ENCODE measurements around the gene ZIC2. TPM values are rescaled to one million over a fixed set of nuclear protein-coding genes. Genes with fewer than 3 reads are reported as not detected.

Gene ZIC2
- total RNA-seq, 1 experiment from 2014 or later = 426 TPM

GRCh38 chr13:99967498-99967868 lies 14.1 kb upstream of the ZIC2 start:
- peaks cover 20% of the 10 kb centered on the region; the same call in 1 of the 2 replicates for H3K79me2 ChIP-seq (ENCODE audit: insufficient read depth, low read length)
- peak overlapping the region; percentile 74 for H3K9ac ChIP-seq (ENCODE audit: extremely low read depth, insufficient read length, low read length)

More at GRCh38 chr13:99967498-99967868, 14.1 kb upstream of the ZIC2 start:
- Histone ChIP-seq H3K9me3 (ENCODE audit: control insufficient read depth, low read depth, low read length) (no peaks in the 10 kb centered on the region), H2BK120ac (ENCODE audit: low read depth, low read length, poor library complexity, severe bottlenecking) (no peak overlapping the region), H2BK12ac (ENCODE audit: insufficient read length, low read depth, low read length) (no peak overlapping the region), H3K23ac (ENCODE audit: insufficient read length, low read depth, low read length) (peak overlapping the region; percentile 74), H2BK20ac (ENCODE audit: low read depth, low read length, poor library complexity, severe bottlenecking) (no peak overlapping the region), H3K79me1 (ENCODE audit: insufficient read depth, low read depth, low read length, poor library complexity, severe bottlenecking) (no peaks in the 10 kb centered on the region), H2AK5ac (ENCODE audit: insufficient read length, low read length) (no peak overlapping the region), H2BK5ac (ENCODE audit: insufficient read length, low read length) (no peak overlapping the region), H3T11ph (ENCODE audit: low read length) (no peak overlapping the region), H3K27ac (ENCODE audit: insufficient read length, low read depth, low read length) (no peak overlapping the region), H3K27me3 (ENCODE audit: insufficient read depth, low read length) (no peaks in the 10 kb centered on the region; the same call in 1 of the 2 replicates), H3K14ac (ENCODE audit: insufficient read depth, low read length) (no peak overlapping the region), H4K20me1 (ENCODE audit: control insufficient read depth, insufficient read depth, insufficient read length) (no peaks in the 10 kb centered on the region), H3K4ac (ENCODE audit: low read depth, low read length) (no peak overlapping the region), H2BK15ac (ENCODE audit: low read depth, low read length) (no peak overlapping the region), H4K91ac (ENCODE audit: insufficient read length, low read depth, low read length) (no peak overlapping the region), H3K4me1 (ENCODE audit: insufficient read depth, low read length) (no peaks in the 10 kb centered on the region; the same call in 1 of the 2 replicates), H3K4me2 (ENCODE audit: insufficient read depth, insufficient read length, low read length) (peak overlapping the region; percentile 98), H3K23me2 (ENCODE audit: insufficient read length, low read depth, low read length, poor library complexity, severe bottlenecking) (peaks cover 29% of the 10 kb centered on the region), H3K56ac (ENCODE audit: insufficient read length, low read depth, low read length) (no peak overlapping the region), H2AFZ (ENCODE audit: low read length) (no peak overlapping the region), H4K8ac (replicated peaks; ENCODE audit: insufficient read length, low read depth, low read length) (no peak overlapping the region), H4K5ac (ENCODE audit: insufficient read length, low read depth, low read length) (no peak overlapping the region), H3K18ac (ENCODE audit: insufficient read length, low read depth, low read length) (no peak overlapping the region)
- no peak for TF ChIP-seq CTCF (conservative IDR thresholded peaks at IDR 0.05)
- Mint-ChIP-seq H3K9me3 (peaks cover 9 to 12% of the 10 kb centered on the region in 2 experiments; a peak in 4 of 5 replicates), H3K4me1 (peaks cover 38 to 53% of the 10 kb centered on the region in 2 experiments), H3K27ac (peak overlapping the region; percentile 5 to 91 (median 75); a peak in 6 of 7 replicates), H3K4me3 (peak overlapping the region; percentile 78 to 94), H3K36me3 (ENCODE audit: insufficient read depth in 1 of 3, low read depth in 3 of 3) (peaks cover 46 to 60% (median 53%) of the 10 kb centered on the region in 3 experiments), H3K27me3 (ENCODE audit: low read depth) (peaks cover 18% of the 10 kb centered on the region)
- DNase-seq = no peak
- no CpG with 5 or more reads among the region's 9 CpGs for WGBS (ENCODE audit: extremely low coverage, insufficient read length, low lambda C conversion rate)

Measured in H9 (cell line).